WTC11 (cell line): Measurements from ENCODE around the gene CTNNA3. TPM values are rescaled to one million over a fixed set of nuclear protein-coding genes. Genes with fewer than 3 reads are reported as not detected.

ENCODE experiments used
- CREB1 ChIP-seq: sonication (generic); formaldehyde crosslinking; IDR thresholded peaks from 2 replicates; pipeline ENCODE4 v1.8.0; 2023; ENCODE audit warnings: mild to moderate bottlenecking, missing genetic modification reagents
- IRF2 ChIP-seq: sonication (generic); formaldehyde crosslinking; IDR thresholded peaks from 2 replicates; pipeline ENCODE4 v1.8.0; 2022; ENCODE audit warnings: low read depth, missing genetic modification reagents, borderline replicate concordance
- microRNA-seq: library from miRNA; unstranded; fragments of <30 nt; microRNA quantifications from one replicate; pipeline ENCODE4 v1.2.0, GENCODE V29; 2022; ENCODE audit warnings: borderline number of aligned reads
- total RNA-seq: library from RNA; stranded (reverse); gene quantifications from 3 replicates; pipeline ENCODE4 v1.2.3, GENCODE V29; 2021
- TF ChIP-seq, protein P1 (sequence below): sonication (generic); formaldehyde crosslinking; IDR thresholded peaks from 2 replicates; pipeline ENCODE4 v1.8.1; 2023; ENCODE audit warnings: mild to moderate bottlenecking, missing genetic modification reagents, borderline replicate concordance
- TF ChIP-seq, protein P2 (sequence below): sonication (generic); formaldehyde crosslinking; IDR thresholded peaks from 2 replicates; pipeline ENCODE4 v1.8.0; 2022; ENCODE audit warnings: mild to moderate bottlenecking, missing genetic modification reagents

CTNNA3 gene
- total RNA-seq, 1 experiment from 2014 or later = 6.1 TPM

DNA sequence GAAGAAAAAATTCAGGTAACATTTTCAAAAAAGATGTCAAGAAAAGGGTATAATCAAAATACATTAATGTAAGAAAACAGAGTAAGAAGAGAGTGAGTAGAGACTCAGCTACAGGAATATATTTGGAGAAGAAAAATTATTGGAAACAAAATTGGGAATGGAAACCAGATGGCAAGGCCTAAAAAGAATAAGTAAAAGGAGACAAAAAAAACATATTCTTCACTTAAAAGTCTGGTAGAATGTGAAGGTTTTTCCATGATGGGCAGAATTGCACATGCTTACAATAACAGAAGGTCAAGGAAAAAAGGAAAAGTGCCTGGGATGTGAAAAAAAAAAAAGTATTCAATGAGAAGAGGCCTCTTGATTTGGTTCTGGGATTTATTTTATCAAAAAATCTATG is 1832.0 kb downstream of the CTNNA3 start (continued):
- TF ChIP-seq, protein P1, sequence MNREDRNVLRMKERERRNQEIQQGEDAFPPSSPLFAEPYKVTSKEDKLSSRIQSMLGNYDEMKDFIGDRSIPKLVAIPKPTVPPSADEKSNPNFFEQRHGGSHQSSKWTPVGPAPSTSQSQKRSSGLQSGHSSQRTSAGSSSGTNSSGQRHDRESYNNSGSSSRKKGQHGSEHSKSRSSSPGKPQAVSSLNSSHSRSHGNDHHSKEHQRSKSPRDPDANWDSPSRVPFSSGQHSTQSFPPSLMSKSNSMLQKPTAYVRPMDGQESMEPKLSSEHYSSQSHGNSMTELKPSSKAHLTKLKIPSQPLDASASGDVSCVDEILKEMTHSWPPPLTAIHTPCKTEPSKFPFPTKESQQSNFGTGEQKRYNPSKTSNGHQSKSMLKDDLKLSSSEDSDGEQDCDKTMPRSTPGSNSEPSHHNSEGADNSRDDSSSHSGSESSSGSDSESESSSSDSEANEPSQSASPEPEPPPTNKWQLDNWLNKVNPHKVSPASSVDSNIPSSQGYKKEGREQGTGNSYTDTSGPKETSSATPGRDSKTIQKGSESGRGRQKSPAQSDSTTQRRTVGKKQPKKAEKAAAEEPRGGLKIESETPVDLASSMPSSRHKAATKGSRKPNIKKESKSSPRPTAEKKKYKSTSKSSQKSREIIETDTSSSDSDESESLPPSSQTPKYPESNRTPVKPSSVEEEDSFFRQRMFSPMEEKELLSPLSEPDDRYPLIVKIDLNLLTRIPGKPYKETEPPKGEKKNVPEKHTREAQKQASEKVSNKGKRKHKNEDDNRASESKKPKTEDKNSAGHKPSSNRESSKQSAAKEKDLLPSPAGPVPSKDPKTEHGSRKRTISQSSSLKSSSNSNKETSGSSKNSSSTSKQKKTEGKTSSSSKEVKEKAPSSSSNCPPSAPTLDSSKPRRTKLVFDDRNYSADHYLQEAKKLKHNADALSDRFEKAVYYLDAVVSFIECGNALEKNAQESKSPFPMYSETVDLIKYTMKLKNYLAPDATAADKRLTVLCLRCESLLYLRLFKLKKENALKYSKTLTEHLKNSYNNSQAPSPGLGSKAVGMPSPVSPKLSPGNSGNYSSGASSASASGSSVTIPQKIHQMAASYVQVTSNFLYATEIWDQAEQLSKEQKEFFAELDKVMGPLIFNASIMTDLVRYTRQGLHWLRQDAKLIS = no peak
- TF ChIP-seq IRF2 (CRISPR knock-in tag) = no peak
- TF ChIP-seq, protein P2, sequence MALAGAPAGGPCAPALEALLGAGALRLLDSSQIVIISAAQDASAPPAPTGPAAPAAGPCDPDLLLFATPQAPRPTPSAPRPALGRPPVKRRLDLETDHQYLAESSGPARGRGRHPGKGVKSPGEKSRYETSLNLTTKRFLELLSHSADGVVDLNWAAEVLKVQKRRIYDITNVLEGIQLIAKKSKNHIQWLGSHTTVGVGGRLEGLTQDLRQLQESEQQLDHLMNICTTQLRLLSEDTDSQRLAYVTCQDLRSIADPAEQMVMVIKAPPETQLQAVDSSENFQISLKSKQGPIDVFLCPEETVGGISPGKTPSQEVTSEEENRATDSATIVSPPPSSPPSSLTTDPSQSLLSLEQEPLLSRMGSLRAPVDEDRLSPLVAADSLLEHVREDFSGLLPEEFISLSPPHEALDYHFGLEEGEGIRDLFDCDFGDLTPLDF = no peak
- TF ChIP-seq CREB1 (CRISPR knock-in tag) = no peak

Small RNA genes lying within 50 kb of the gene (microRNA-seq; reads per million reads assigned to microRNA genes)
- gene MIR7151 = not detected

Other genes with a start within 250 kb of the CTNNA3 start
- 0.94 to 1.8 TPM (median 1.5 TPM) in 3 replicates for gene DNAJC12, start 142.0 kb upstream of the CTNNA3 start, total RNA-seq
- gene SIRT1, start 188.5 kb upstream of the CTNNA3 start, total RNA-seq = 51.3 to 55.5 TPM (median 53.9 TPM) in 3 replicates